Neural cell (in vitro differentiated cells): ENCODE results near the gene ADGRB3. TPM values are rescaled to one million over a fixed set of nuclear protein-coding genes. Genes with fewer than 3 reads are reported as not detected.

Experiments
- H2AFZ ChIP-seq: fragments of 200-600, 300-800 bp; sonication (generic), shearing (Covaris generic); 2 replicates; pipeline ENCODE4 v1.6.0; 2014; ENCODE audit warnings: low read depth, mild to moderate bottlenecking, antibody characterized with exemption, low read length, moderate library complexity
- H3F3A ChIP-seq: fragments of 200-600 bp; shearing (Covaris generic); 2 replicates; pipeline ENCODE4 v1.6.1; 2016; ENCODE audit warnings: mild to moderate bottlenecking, moderate library complexity, mixed read lengths, antibody characterized with exemption, low read length; ENCODE audit not compliant: insufficient read depth, poor library complexity, severe bottlenecking
- H3K27ac ChIP-seq: fragments of 200-600, 300-800 bp; sonication (generic), shearing (Covaris generic); 2 replicates; pipeline ENCODE4 v1.5.1; 2014; ENCODE audit warnings: mild to moderate bottlenecking, low read length, moderate library complexity
- H3K27me3 ChIP-seq: fragments of 300-800, 200-600 bp; sonication (generic), shearing (Covaris generic); 2 replicates; pipeline ENCODE4 v1.6.0; 2014; ENCODE audit warnings: mild to moderate bottlenecking, low read depth, low read length, moderate library complexity; ENCODE audit not compliant: insufficient read depth
- H3K36me3 ChIP-seq: fragments of 300-800, 200-600 bp; sonication (generic), shearing (Covaris generic); 2 replicates; pipeline ENCODE4 v1.5.1; 2014; ENCODE audit warnings: mild to moderate bottlenecking, antibody characterized with exemption, low read length, moderate library complexity; ENCODE audit not compliant: insufficient read depth
- H3K4me2 ChIP-seq: fragments of 300-800, 200-600 bp; sonication (generic), shearing (Covaris generic); 2 replicates; pipeline ENCODE4 v1.6.0; 2014; ENCODE audit warnings: mild to moderate bottlenecking, low read length
- H3K4me3 ChIP-seq: fragments of 300-800, 200-600 bp; sonication (generic), shearing (Covaris generic); 2 replicates; pipeline ENCODE4 v1.5.1; 2014; ENCODE audit warnings: mild to moderate bottlenecking, low read length, moderate library complexity
- H3K79me2 ChIP-seq: fragments of 200-600 bp; shearing (Covaris generic); replicated peaks from 2 replicates; pipeline ENCODE4 v1.6.0; 2014; ENCODE audit warnings: mild to moderate bottlenecking, low read length, moderate library complexity; ENCODE audit not compliant: insufficient read depth
- H3K9ac ChIP-seq: fragments of 300-800, 200-600 bp; sonication (generic), shearing (Covaris generic); 2 replicates; pipeline ENCODE4 v1.6.1; 2016; ENCODE audit warnings: mild to moderate bottlenecking, low read length, mixed read lengths
- H3K9me2 ChIP-seq: fragments of 200-600 bp; shearing (Covaris generic); 2 replicates; pipeline ENCODE4 v1.6.1; 2016; ENCODE audit warnings: mild to moderate bottlenecking, low read length, mixed read lengths; ENCODE audit not compliant: insufficient read depth
- H3K9me3 ChIP-seq: fragments of 200-600, 300-800 bp; sonication (generic), shearing (Covaris generic); 2 replicates; pipeline ENCODE4 v1.6.1; 2016; ENCODE audit warnings: mild to moderate bottlenecking, mixed run types, low read length, moderate library complexity, mixed read lengths
- H4K20me1 ChIP-seq: fragments of 200-600 bp; shearing (Covaris generic); 2 replicates; pipeline ENCODE4 v1.6.1; 2016; ENCODE audit warnings: mild to moderate bottlenecking, mixed run types; ENCODE audit not compliant: insufficient read depth
- CTCF ChIP-seq: fragments of 450-650 bp; IDR thresholded peaks from 2 replicates; pipeline ENCODE4 v1.5.1; 2014; ENCODE audit warnings: antibody characterized with exemption, mild to moderate bottlenecking, moderate library complexity; ENCODE audit not compliant: poor library complexity, severe bottlenecking
- EP300 ChIP-seq: fragments of 450-650 bp; conservative IDR thresholded peaks from 2 replicates; pipeline ENCODE4 v1.6.1; 2014; ENCODE audit warnings: antibody characterized with exemption, mild to moderate bottlenecking, moderate library complexity; ENCODE audit not compliant: poor library complexity, severe bottlenecking
- EZH2 ChIP-seq: fragments of 200-600, 300-800 bp; shearing (Covaris generic), sonication (generic); IDR thresholded peaks from 2 replicates; pipeline ENCODE4 v1.6.1; 2014; ENCODE audit warnings: antibody characterized with exemption, low read length, borderline replicate concordance, mild to moderate bottlenecking; ENCODE audit not compliant: insufficient read depth, poor library complexity, severe bottlenecking
- MXI1 ChIP-seq: fragments of 450-650 bp; conservative IDR thresholded peaks from 2 replicates; pipeline ENCODE4 v1.6.1; 2014; ENCODE audit warnings: antibody characterized with exemption, mild to moderate bottlenecking; ENCODE audit not compliant: poor library complexity, severe bottlenecking
- POLR2AphosphoS5 ChIP-seq: IDR thresholded peaks from 2 replicates; pipeline ENCODE4 v1.6.1; 2012
- RAD21 ChIP-seq: fragments of 450-650 bp; conservative IDR thresholded peaks from 2 replicates; pipeline ENCODE4 v1.6.1; 2014; ENCODE audit warnings: antibody characterized with exemption, mild to moderate bottlenecking, moderate library complexity
- SMC3 ChIP-seq: fragments of 450-650 bp; conservative IDR thresholded peaks from 2 replicates; pipeline ENCODE4 v1.6.1; 2014; ENCODE audit warnings: antibody characterized with exemption, mild to moderate bottlenecking, moderate library complexity; ENCODE audit not compliant: poor library complexity
- TAF1 ChIP-seq: IDR thresholded peaks from 2 replicates; pipeline ENCODE4 v1.6.1; 2012; ENCODE audit warnings: low read depth
- polyA plus RNA-seq: library from polyadenylated mRNA; depleted of rRNA; stranded (reverse); fragments of >200 nt; gene quantifications from 2 replicates; pipeline ENCODE4 v1.2.3, GENCODE V29; 2014

ADGRB3 gene
- polyA plus RNA-seq, 1 donor from 2014 or later, result 66.5 TPM

DNA sequence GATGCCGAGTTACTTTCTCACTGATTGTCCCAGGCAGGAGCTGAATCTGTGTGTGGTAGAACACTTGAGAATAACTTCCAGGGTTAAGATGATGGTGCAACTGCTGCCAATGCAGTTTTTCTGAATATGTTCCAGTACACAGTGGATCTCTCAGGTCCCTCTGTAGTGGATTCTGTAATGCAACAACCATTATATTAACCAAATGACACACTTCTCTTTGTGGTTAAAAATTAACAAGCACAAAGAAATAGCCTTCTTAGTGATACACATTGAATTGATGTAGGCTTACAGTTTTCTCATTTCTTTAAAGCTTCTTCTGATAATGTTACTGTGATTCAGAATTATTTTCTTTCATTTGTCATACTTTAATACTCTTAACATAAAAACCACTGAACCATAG, 383.8 kb downstream of the ADGRB3 start:
- no peak overlapping the region for H3K9ac ChIP-seq
- no peaks in the 10 kb centered on the region for H3K36me3 ChIP-seq
- no peak overlapping the region for H3K27ac ChIP-seq
- no peak overlapping the region for H3K4me2 ChIP-seq
- H3F3A ChIP-seq, result no peaks in the 10 kb centered on the region
- no peak overlapping the region for H2AFZ ChIP-seq
- H3K9me3 ChIP-seq, result no peaks in the 10 kb centered on the region
- no peaks in the 10 kb centered on the region for H3K79me2 ChIP-seq
- H3K27me3 ChIP-seq, result no peaks in the 10 kb centered on the region
- H4K20me1 ChIP-seq, result no peaks in the 10 kb centered on the region
- H3K4me3 ChIP-seq, result no peak overlapping the region
- TF ChIP-seq EP300, result no peak
- no peak for TF ChIP-seq TAF1
- TF ChIP-seq CTCF, result no peak
- no peak for TF ChIP-seq MXI1
- no peak for TF ChIP-seq SMC3
- TF ChIP-seq POLR2AphosphoS5, result no peak
- no peaks in the 10 kb centered on the region for H3K9me2 ChIP-seq

DNA sequence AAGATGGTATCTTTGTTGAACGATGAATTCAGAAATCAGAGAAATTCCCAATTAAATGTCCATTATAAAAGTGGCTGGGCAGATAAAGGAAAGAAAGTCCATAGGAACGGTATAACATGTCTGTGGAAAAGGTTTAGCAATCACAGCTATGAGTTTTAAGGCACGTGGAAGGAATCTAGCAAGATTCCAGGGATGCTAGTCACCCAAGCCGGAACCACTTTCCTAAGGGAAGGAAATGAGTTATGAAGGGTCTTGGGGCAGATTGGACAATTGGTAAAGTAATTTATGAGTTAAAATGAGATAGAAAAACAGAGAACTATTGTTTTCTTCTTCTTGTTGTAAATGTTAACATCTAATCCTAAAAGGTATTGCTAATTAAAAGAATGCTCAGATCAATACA, 384.8 kb downstream of the ADGRB3 start:
- Histone ChIP-seq H2AFZ (no peak overlapping the region), H3K27ac (no peak overlapping the region), H3K27me3 (no peaks in the 10 kb centered on the region), H3K36me3 (no peaks in the 10 kb centered on the region), H3K9ac (no peak overlapping the region), H3F3A (no peaks in the 10 kb centered on the region), H3K4me2 (no peak overlapping the region), H3K79me2 (no peaks in the 10 kb centered on the region), H3K9me2 (no peaks in the 10 kb centered on the region), H3K9me3 (no peaks in the 10 kb centered on the region), H3K4me3 (no peak overlapping the region), H4K20me1 (no peaks in the 10 kb centered on the region)
- TF ChIP-seq RAD21 (no peak), CTCF (no peak)

DNA sequence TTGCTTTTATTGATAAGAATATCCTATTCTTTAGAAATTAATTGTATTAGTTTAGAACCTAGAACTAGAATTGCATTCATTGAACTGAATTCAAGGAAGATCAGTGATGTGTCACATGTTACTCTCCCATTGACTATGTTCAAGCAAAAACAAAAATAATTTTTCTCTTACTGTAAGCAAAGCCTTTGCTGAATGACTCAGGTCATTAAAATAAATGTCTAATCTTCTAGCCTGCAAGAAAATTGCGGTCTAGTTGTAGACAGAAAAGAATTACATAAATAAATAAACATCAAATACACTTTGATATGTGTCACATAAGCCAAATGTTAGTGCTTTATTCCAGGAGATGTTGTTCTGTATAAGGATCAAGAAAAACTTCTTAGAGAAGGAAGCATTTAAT, 387.9 kb downstream of the ADGRB3 start:
- Histone ChIP-seq H3K9ac (no peak overlapping the region), H3K79me2 (no peaks in the 10 kb centered on the region), H3K4me3 (no peak overlapping the region), H3K4me2 (no peak overlapping the region), H3K9me2 (no peaks in the 10 kb centered on the region), H3K36me3 (no peaks in the 10 kb centered on the region), H4K20me1 (no peaks in the 10 kb centered on the region), H3K27me3 (no peaks in the 10 kb centered on the region), H3K27ac (no peak overlapping the region), H3F3A (no peaks in the 10 kb centered on the region), H3K9me3 (no peaks in the 10 kb centered on the region), H2AFZ (no peak overlapping the region)
- no peak for TF ChIP-seq EZH2
- no peak for TF ChIP-seq TAF1
- TF ChIP-seq CTCF, result no peak
- no peak for TF ChIP-seq SMC3
- TF ChIP-seq EP300, result no peak
- TF ChIP-seq RAD21, result no peak
